ENCODE results near the gene MGAT5.

- no peak for TF ChIP-seq TEAD4 (CRISPR knock-in tag; IDR thresholded peaks at IDR 0.05)
- TF ChIP-seq CTCF (IDR thresholded peaks at IDR 0.05), result no peak
- TF ChIP-seq SP1 (CRISPR knock-in tag; conservative IDR thresholded peaks at IDR 0.05), result no peak
- no peak for TF ChIP-seq NFYB (CRISPR knock-in tag; conservative IDR thresholded peaks at IDR 0.05; ENCODE audit: low read depth)
- no peak for TF ChIP-seq IRF1 (CRISPR knock-in tag; IDR thresholded peaks at IDR 0.05)
- TF ChIP-seq USF1 (CRISPR knock-in tag; IDR thresholded peaks at IDR 0.05), result no peak
- TF ChIP-seq FOXK1 (CRISPR knock-in tag; IDR thresholded peaks at IDR 0.05), result no peak
- no peak for TF ChIP-seq KAT7 (CRISPR knock-in tag; IDR thresholded peaks at IDR 0.05; ENCODE audit: borderline replicate concordance)
Observed at GRCh38 chr2:134253117-134253704, 661 bp upstream of the MGAT5 start.
